ENCODE results near the gene MBOAT2. TPM values are rescaled to one million over a fixed set of nuclear protein-coding genes. Genes with fewer than 3 reads are reported as not detected.
A peak's percentile ranks its signal among the peaks of the same experiment; 100 is the strongest.

MBOAT2 gene
- total and polyA plus RNA-seq, 2 experiments from 2014 or later: 38.2 to 58.3 TPM

DNA sequence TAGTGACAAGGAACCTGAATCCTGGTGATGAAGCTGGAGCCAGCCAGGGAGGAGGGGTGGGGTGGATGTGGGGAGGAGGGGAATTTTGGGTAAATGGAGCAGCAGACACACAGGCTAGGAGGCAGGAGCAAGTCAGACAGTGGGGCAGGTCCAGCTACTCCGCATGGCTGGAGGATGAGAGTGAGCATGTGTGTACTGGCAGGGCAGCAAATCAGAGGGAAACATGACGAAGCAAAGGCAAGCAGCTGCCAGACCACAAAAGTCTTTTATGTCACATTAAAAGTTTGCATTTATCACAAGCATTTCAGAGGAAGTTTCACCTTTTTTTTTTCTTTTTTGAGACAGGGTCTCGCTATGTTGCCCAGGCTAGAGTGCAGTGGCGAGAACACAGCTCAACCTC lies 154.2 kb downstream of the MBOAT2 start:
- no peak overlapping the region for H3K4me3 ChIP-seq
- H3K36me3 ChIP-seq: no peaks in the 10 kb centered on the region
- peaks cover 21% of the 10 kb centered on the region for H3K4me1 ChIP-seq (ENCODE audit: low read depth)
- TF ChIP-seq, protein P1, sequence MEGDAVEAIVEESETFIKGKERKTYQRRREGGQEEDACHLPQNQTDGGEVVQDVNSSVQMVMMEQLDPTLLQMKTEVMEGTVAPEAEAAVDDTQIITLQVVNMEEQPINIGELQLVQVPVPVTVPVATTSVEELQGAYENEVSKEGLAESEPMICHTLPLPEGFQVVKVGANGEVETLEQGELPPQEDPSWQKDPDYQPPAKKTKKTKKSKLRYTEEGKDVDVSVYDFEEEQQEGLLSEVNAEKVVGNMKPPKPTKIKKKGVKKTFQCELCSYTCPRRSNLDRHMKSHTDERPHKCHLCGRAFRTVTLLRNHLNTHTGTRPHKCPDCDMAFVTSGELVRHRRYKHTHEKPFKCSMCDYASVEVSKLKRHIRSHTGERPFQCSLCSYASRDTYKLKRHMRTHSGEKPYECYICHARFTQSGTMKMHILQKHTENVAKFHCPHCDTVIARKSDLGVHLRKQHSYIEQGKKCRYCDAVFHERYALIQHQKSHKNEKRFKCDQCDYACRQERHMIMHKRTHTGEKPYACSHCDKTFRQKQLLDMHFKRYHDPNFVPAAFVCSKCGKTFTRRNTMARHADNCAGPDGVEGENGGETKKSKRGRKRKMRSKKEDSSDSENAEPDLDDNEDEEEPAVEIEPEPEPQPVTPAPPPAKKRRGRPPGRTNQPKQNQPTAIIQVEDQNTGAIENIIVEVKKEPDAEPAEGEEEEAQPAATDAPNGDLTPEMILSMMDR (IDR thresholded peaks at IDR 0.05; ENCODE audit: low read depth, low read length): no peak
- no peaks in the 10 kb centered on the region for H3K27me3 ChIP-seq
- no peaks in the 10 kb centered on the region for H3K9me3 ChIP-seq (ENCODE audit: low read depth)
- no peak overlapping the region for H3K27ac ChIP-seq
- peak in 1 of 2 donors; percentile 57 for DNase-seq (ENCODE audit: low read depth in 1 of 2, low spot score in 1 of 2)

- no peaks in the 10 kb centered on the region for H3K27me3 ChIP-seq
- H3K9me3 ChIP-seq (ENCODE audit: low read depth): no peaks in the 10 kb centered on the region
- no peak for DNase-seq (ENCODE audit: low read depth in 1 of 2, low spot score in 1 of 2)
- H3K4me1 ChIP-seq (ENCODE audit: low read depth): peaks cover 13% of the 10 kb centered on the region
- H3K4me3 ChIP-seq: no peak overlapping the region
- H3K27ac ChIP-seq: no peak overlapping the region
- H3K36me3 ChIP-seq: no peaks in the 10 kb centered on the region
- TF ChIP-seq, protein P1 (IDR thresholded peaks at IDR 0.05; ENCODE audit: low read depth, low read length): no peak
Measured at GRCh38 chr2:8848328-8849100, 155.0 kb downstream of the MBOAT2 start.

GRCh38 chr2:8847400-8847799 lies 156.1 kb downstream of the MBOAT2 start:
- Histone ChIP-seq H3K4me3 (no peak overlapping the region), H3K36me3 (no peaks in the 10 kb centered on the region), H3K27me3 (no peaks in the 10 kb centered on the region), H3K9me3 (ENCODE audit: low read depth) (no peaks in the 10 kb centered on the region), H3K4me1 (ENCODE audit: low read depth) (peaks cover 9% of the 10 kb centered on the region), H3K27ac (no peak overlapping the region)
- no peak for DNase-seq (ENCODE audit: low read depth in 1 of 2, low spot score in 1 of 2)
- TF ChIP-seq, protein P1 (IDR thresholded peaks at IDR 0.05; ENCODE audit: low read depth, low read length): no peak

DNA sequence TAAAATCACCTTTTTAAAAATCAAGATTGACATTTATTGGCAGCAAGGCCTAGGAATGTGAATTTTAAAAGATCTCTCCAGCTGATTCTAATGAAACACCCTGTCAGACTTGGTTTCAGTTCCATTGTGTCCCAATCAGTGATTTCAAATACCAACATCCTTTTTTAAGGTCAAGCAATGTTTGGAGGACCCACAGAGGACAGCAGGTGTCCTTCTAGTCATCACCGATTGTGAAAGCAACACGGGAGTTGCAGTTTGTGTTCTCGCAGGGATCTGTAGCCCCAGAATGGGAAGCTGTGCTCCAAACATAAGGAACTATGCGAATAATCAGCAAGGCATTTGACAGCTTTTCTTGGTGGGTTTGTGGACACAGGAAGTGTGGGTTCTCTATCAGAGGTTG lies 161.6 kb downstream of the MBOAT2 start:
- DNase-seq (ENCODE audit: low read depth in 1 of 2, low spot score in 1 of 2): no peak
- H3K27me3 ChIP-seq: no peaks in the 10 kb centered on the region
- no peak overlapping the region for H3K4me3 ChIP-seq
- no peaks in the 10 kb centered on the region for H3K4me1 ChIP-seq (ENCODE audit: low read depth)
- no peak overlapping the region for H3K27ac ChIP-seq
- TF ChIP-seq, protein P1 (IDR thresholded peaks at IDR 0.05; ENCODE audit: low read depth, low read length): no peak
- no peaks in the 10 kb centered on the region for H3K36me3 ChIP-seq
- no peaks in the 10 kb centered on the region for H3K9me3 ChIP-seq (ENCODE audit: low read depth)

DNA sequence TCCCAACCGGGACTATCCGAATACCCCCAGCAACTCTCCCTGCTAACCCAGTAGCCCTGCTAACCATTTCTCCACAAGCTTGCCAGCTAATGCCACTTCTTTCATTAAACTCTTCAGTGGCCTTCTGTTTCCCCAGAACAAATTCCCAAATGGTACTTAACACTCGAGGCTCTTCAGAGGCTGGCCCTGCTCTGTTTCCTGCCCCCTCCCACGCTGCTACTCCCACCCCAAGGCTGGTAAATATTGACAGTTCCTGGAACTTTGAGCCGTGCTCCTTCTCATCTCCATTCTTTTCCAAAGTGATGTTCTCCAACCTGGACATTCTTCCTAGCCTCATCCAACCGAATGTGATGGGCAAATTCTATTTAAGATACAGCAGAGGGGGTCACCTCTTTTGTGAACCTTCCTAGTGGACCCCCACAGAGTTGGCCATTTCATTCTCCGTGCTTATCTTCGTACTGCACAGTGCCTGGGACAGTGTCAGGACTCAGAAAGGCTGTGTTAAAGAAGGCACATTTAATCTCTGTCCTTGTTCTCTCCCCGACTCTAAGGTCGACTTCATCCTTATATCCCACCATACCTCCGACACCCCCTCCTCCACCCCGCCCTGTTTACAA lies 162.9 kb downstream of the MBOAT2 start:
- no peak overlapping the region for H3K27ac ChIP-seq
- H3K9me3 ChIP-seq (ENCODE audit: low read depth): no peaks in the 10 kb centered on the region
- no peaks in the 10 kb centered on the region for H3K27me3 ChIP-seq
- H3K4me3 ChIP-seq: no peak overlapping the region
- DNase-seq (ENCODE audit: low read depth in 1 of 2, low spot score in 1 of 2): no peak
- TF ChIP-seq, protein P1 (IDR thresholded peaks at IDR 0.05; ENCODE audit: low read depth, low read length): no peak
- peaks cover 6% of the 10 kb centered on the region for H3K4me1 ChIP-seq (ENCODE audit: low read depth)
- no peaks in the 10 kb centered on the region for H3K36me3 ChIP-seq

Data from cardiac muscle cell (in vitro differentiated cells and primary cell).